GM23338 (cell line): ENCODE results near the gene SMYD1.

Source experiments
- EZH2 ChIP-seq: fragments of 200-600 bp; sonication (generic); IDR thresholded peaks from one replicate; pipeline ENCODE4 v1.8.0; 2017; ENCODE audit warnings: antibody characterized with exemption, mild to moderate bottlenecking, low read depth; ENCODE audit not compliant: unreplicated experiment
- EZH2phosphoT487 ChIP-seq: fragments of 200-600 bp; sonication (generic); IDR thresholded peaks from one replicate; pipeline ENCODE4 v1.8.1; 2018; ENCODE audit warnings: antibody characterized with exemption; ENCODE audit not compliant: unreplicated experiment
- JUNB ChIP-seq: IDR thresholded peaks from one replicate; pipeline ENCODE4 v1.6.1; 2016; ENCODE audit warnings: antibody characterized with exemption; ENCODE audit not compliant: unreplicated experiment
- POLR2AphosphoS5 ChIP-seq: IDR thresholded peaks from 2 replicates; pipeline ENCODE4 v1.6.1; 2016; ENCODE audit warnings: antibody characterized with exemption, low read depth
- TF ChIP-seq, protein P1 (sequence below), 2 experiments: fragments of 200-600 bp in 1 of 2; sonication (generic) in 1 of 2; conservative IDR thresholded peaks; 2 replicates each; pipeline versions ENCODE4 v1.5.1 to v1.6.1; 2016 to 2017; ENCODE audit warnings: antibody characterized with exemption in 2 of 2, low read depth in 2 of 2, mild to moderate bottlenecking in 2 of 2, moderate library complexity in 1 of 2

DNA sequence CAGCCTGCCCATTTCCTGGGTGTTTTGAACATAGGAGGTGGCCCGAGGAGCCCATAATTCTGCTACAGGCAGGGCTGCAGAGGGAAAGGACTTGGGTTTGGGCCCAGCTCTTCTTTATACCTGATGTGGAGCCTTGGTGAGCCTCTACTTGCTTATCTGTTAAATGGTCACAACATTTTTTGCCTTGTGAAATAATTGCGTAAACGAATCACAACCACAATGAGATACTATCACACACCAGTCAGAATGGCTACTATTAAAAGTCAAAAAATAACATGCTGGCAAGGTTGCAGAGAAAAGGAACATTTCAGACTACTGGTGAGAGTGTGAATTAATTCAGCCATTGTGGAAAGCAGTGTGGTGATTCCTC is 64.4 kb downstream of the SMYD1 start:
- TF ChIP-seq, protein P1, sequence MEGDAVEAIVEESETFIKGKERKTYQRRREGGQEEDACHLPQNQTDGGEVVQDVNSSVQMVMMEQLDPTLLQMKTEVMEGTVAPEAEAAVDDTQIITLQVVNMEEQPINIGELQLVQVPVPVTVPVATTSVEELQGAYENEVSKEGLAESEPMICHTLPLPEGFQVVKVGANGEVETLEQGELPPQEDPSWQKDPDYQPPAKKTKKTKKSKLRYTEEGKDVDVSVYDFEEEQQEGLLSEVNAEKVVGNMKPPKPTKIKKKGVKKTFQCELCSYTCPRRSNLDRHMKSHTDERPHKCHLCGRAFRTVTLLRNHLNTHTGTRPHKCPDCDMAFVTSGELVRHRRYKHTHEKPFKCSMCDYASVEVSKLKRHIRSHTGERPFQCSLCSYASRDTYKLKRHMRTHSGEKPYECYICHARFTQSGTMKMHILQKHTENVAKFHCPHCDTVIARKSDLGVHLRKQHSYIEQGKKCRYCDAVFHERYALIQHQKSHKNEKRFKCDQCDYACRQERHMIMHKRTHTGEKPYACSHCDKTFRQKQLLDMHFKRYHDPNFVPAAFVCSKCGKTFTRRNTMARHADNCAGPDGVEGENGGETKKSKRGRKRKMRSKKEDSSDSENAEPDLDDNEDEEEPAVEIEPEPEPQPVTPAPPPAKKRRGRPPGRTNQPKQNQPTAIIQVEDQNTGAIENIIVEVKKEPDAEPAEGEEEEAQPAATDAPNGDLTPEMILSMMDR (conservative IDR thresholded peaks at IDR 0.05; ENCODE audit: low read depth in 2 of 2), result no peak
- TF ChIP-seq JUNB (no peak), EZH2phosphoT487 (no peak), EZH2 (no peak), POLR2AphosphoS5 (no peak)
